K562 (cell line): ENCODE data around the gene SEC61A2. TPM values are rescaled to one million over a fixed set of nuclear protein-coding genes. Genes with fewer than 3 reads are reported as not detected.

Experiments used
- ATAC-seq: fragments of 200-7000 bp; cut with Tn5 transposase; 3 replicates; pipeline ENCODE4 v1.9.1; 2020; ENCODE audit warnings: moderate library complexity
- BruUV-seq: library from RNA; stranded (reverse); fragments of 400-500 nt; replicated peaks from 2 replicates; lab custom pipeline; 2021; lab: Mats Ljungman, UMichigan
- CTCF ChIA-PET: fragments of 300-600 bp; formaldehyde crosslinking; extraction: SDS; loops from one replicate; lab custom pipeline; 2021; ENCODE audit warnings: low intra/inter-chr PET ratio; lab: Yijun Ruan, JAX
- POLR2A ChIA-PET: fragments of 300-600, 350-650 bp; sonication (Branson Sonifier 250); formaldehyde crosslinking; extraction: SDS; loops from one replicate; lab custom pipeline; 2021; ENCODE audit warnings: antibody characterized with exemption, inconsistent platforms; lab: Yijun Ruan, JAX
- DNase-seq, 4 experiments: peaks; one replicate each; pipeline versions ENCODE4 v3.0.0 to v3.0.0-alpha.2; 2011 to 2018; ENCODE audit warnings: low spot score in 3 of 4, mixed read lengths in 3 of 4; ENCODE audit errors: extremely low read depth in 1 of 4
- FAIRE-seq: peaks from 2 replicates; lab custom pipeline; 2011; peaks lifted over from hg19 to GRCh38; lab: Jason Lieb, UNC
- H2AFZ ChIP-seq: 2 replicates; pipeline ENCODE4 v1.6.0; 2011; ENCODE audit warnings: low read depth, low read length, control low read depth, inconsistent platforms
- H3K27ac ChIP-seq: fragments of 200-600 bp; 3 replicates; pipeline ENCODE4 v1.8.0; 2011; ENCODE audit warnings: low read depth, mild to moderate bottlenecking, control low read depth, inconsistent platforms, low read length, moderate library complexity, mixed read lengths; ENCODE audit errors: extremely low read depth
- H3K27me3 ChIP-seq, 2 experiments: fragments of 300-600 bp in 1 of 2; 2 replicates in 1 of 2; 3 replicates in 1 of 2; pipeline versions ENCODE4 v1.6.0 to v1.8.0; 2011; ENCODE audit warnings: inconsistent platforms in 2 of 2, low read length in 2 of 2, mild to moderate bottlenecking in 1 of 2, mixed read lengths in 1 of 2, moderate library complexity in 1 of 2; ENCODE audit not compliant: control insufficient read depth in 2 of 2, insufficient read depth in 2 of 2
- H3K36me3 ChIP-seq: fragments of 300-600 bp; 3 replicates; pipeline ENCODE4 v1.8.0; 2011; ENCODE audit warnings: mild to moderate bottlenecking, low read length, inconsistent platforms; ENCODE audit not compliant: control insufficient read depth, insufficient read depth
- H3K4me1 ChIP-seq, 2 experiments: fragments of 200-600 bp in 1 of 2; replicated peaks in 1 of 2; 2 replicates in 1 of 2; 3 replicates in 1 of 2; pipeline versions ENCODE4 v1.5.1 to v1.8.0; 2011; ENCODE audit warnings: inconsistent platforms in 2 of 2, low read length in 2 of 2, mild to moderate bottlenecking in 1 of 2, mixed read lengths in 1 of 2, moderate library complexity in 1 of 2; ENCODE audit not compliant: control insufficient read depth in 2 of 2, insufficient read depth in 2 of 2
- H3K4me2 ChIP-seq: 2 replicates; pipeline ENCODE4 v1.6.1; 2011; ENCODE audit warnings: low read length, control low read depth, inconsistent platforms, mixed read lengths; ENCODE audit not compliant: insufficient read depth
- H3K4me3 ChIP-seq: fragments of 200-600 bp; sonication (generic), shearing (Covaris generic); 2 replicates; pipeline ENCODE4 v1.5.1; 2016; ENCODE audit warnings: control low read depth, inconsistent platforms
- H3K79me2 ChIP-seq: fragments of 200-600 bp; 3 replicates; pipeline ENCODE4 v1.8.0; 2011; ENCODE audit warnings: low read length, inconsistent platforms; ENCODE audit not compliant: control insufficient read depth, insufficient read depth
- H3K9ac ChIP-seq, 2 experiments: 2 replicates each; pipeline versions ENCODE4 v1.6.0 to v1.6.1; 2011; ENCODE audit warnings: low read depth in 2 of 2, low read length in 2 of 2, control low read depth in 1 of 2, inconsistent platforms in 1 of 2, mild to moderate bottlenecking in 1 of 2, mixed read lengths in 1 of 2; ENCODE audit not compliant: insufficient read depth in 1 of 2
- H3K9me1 ChIP-seq: one replicate; pipeline ENCODE4 v1.6.0; 2011; ENCODE audit warnings: inconsistent platforms, mild to moderate bottlenecking, low read length, moderate library complexity; ENCODE audit not compliant: control insufficient read depth, insufficient read depth
- H3K9me3 ChIP-seq: replicated peaks from 2 replicates; pipeline ENCODE4 v1.5.1; 2011; ENCODE audit warnings: low read depth, low read length, inconsistent platforms; ENCODE audit not compliant: control insufficient read depth, insufficient read depth
- H4K20me1 ChIP-seq: replicated peaks from 2 replicates; pipeline ENCODE4 v1.6.1; 2011; ENCODE audit warnings: low read length, inconsistent platforms, mixed read lengths; ENCODE audit not compliant: control insufficient read depth, insufficient read depth
- CBX8 ChIP-seq: fragments of 200-600 bp; sonication (generic); IDR thresholded peaks from 2 replicates; pipeline ENCODE4 v1.6.1; 2012; ENCODE audit warnings: borderline replicate concordance, mixed run types, low read depth, mild to moderate bottlenecking, moderate library complexity, mixed read lengths, low read length, control low read depth, inconsistent platforms; ENCODE audit not compliant: poor library complexity, severe bottlenecking; ENCODE audit errors: extremely low read depth
- GTF2E2 ChIP-seq: fragments of 200-800 bp; sonication (Bioruptor generic); IDR thresholded peaks from 2 replicates; pipeline ENCODE4 v1.6.1; 2016; ENCODE audit warnings: missing genetic modification characterization, missing compliant biosample characterization
- HES1 ChIP-seq: fragments of 450-650 bp; IDR thresholded peaks from 2 replicates; pipeline ENCODE4 v1.6.1; 2016; ENCODE audit warnings: low read depth, mild to moderate bottlenecking, moderate library complexity
- KAT8 ChIP-seq: fragments of 450-650 bp; IDR thresholded peaks from 2 replicates; pipeline ENCODE4 v1.6.1; 2016; ENCODE audit warnings: low read depth, mild to moderate bottlenecking
- MYNN ChIP-seq, 2 experiments: sonication (generic); formaldehyde crosslinking in 1 of 2; IDR thresholded peaks; 2 replicates each; pipeline versions ENCODE4 v1.5.0 to v1.6.1; 2016 to 2020; ENCODE audit warnings: antibody characterized with exemption in 1 of 2, missing genetic modification reagents in 1 of 2
- SNIP1 ChIP-seq: fragments of 450-650 bp; IDR thresholded peaks from 2 replicates; pipeline ENCODE4 v1.7.1; 2017; ENCODE audit warnings: low read depth, mild to moderate bottlenecking
- TAF9B ChIP-seq: fragments of 450-650 bp; IDR thresholded peaks from 2 replicates; pipeline ENCODE4 v1.6.1; 2018; ENCODE audit warnings: mild to moderate bottlenecking; ENCODE audit not compliant: partially characterized antibody
- WGBS: fragments of 100-300 bp; shearing (Covaris generic); methylation state at CpG from one replicate; pipeline ENCODE4 v1.1.6; 2016; ENCODE audit warnings: low coverage, mixed read lengths; ENCODE audit not compliant: insufficient coverage; ENCODE audit errors: missing lambda C conversion rate; 5-methylcytosine and 5-hydroxymethylcytosine counted together
- in situ Hi-C: fragments of 300-500 bp; cut with MboI; formaldehyde crosslinking; loops from 4 replicates; pipeline ENCODE4 v1.15.0; 2018; ENCODE audit warnings: inconsistent platforms, mixed read lengths
- intact Hi-C: fragments of 100-400 bp; cut with micrococcal nuclease; formaldehyde crosslinking; loops from 2 replicates; pipeline ENCODE4 v1.14.2; 2022
- polyA plus RNA-seq, 8 experiments: library from polyadenylated mRNA; depleted of rRNA in 4 of 8; stranded (reverse) in 5 of 8; unstranded in 3 of 8; fragments of >200 nt; fragmentation: Nextera tagmentation in 2 of 8; fragmentation: Illumina TruSeq in 1 of 8; extraction: Ambion mirVana in 2 of 8; extraction: Trizol in 1 of 8; gene quantifications; 2 replicates each; pipeline versions ENCODE4 v1.2.1 to v1.2.3, GENCODE V29; 2011 to 2014; ENCODE audit warnings: inconsistent platforms in 1 of 8, missing spikeins in 1 of 8
- total RNA-seq, 7 experiments: library from RNA; depleted of rRNA in 6 of 7; stranded (reverse); fragments of >200 nt in 6 of 7; fragmentation: Illumina TruSeq in 2 of 7; extraction: Trizol in 2 of 7; gene quantifications; 2 replicates each; pipeline versions ENCODE4 v1.2.1 to v1.2.3, GENCODE V29; 2011 to 2021; ENCODE audit warnings: low replicate concordance in 1 of 7
- TF ChIP-seq, protein P1 (sequence below): IDR thresholded peaks from 2 replicates; pipeline ENCODE4 v1.6.1; 2016; ENCODE audit warnings: missing genetic modification characterization, missing compliant biosample characterization
- TF ChIP-seq, protein P2 (sequence below): fragments of 450-650 bp; IDR thresholded peaks from 2 replicates; pipeline ENCODE4 v1.6.1; 2016; ENCODE audit warnings: missing biosample characterization, missing genetic modification characterization

SEC61A2 gene
- total and polyA plus RNA-seq, 9 of the 15 experiments (the other 6 are each of a cell fraction or from before 2014, with no cell fraction given): 1.2 to 9.7 (median 3.9) TPM

GRCh38 chr10:12205082-12205481, 75.6 kb downstream of the SEC61A2 start:
- H3K9ac ChIP-seq: no peak overlapping the region
- BruUV-seq: no TSS peak
- H3K27ac ChIP-seq: no peak overlapping the region
- no peaks in the 10 kb centered on the region for H4K20me1 ChIP-seq
- no peaks in the 10 kb centered on the region for H3K27me3 ChIP-seq
- H3K4me2 ChIP-seq: no peak overlapping the region
- H3K9me3 ChIP-seq: no peaks in the 10 kb centered on the region
- H3K4me3 ChIP-seq: no peak overlapping the region
- no peak overlapping the region for H2AFZ ChIP-seq
- peaks cover 75% of the 10 kb centered on the region for H3K36me3 ChIP-seq
- peaks cover 0 to 10% of the 10 kb centered on the region in 2 experiments; a peak in 3 of 5 replicates for H3K4me1 ChIP-seq
- in situ Hi-C loops: no loop called here
- no peak for DNase-seq
- no peak for FAIRE-seq
- peaks cover 56% of the 10 kb centered on the region for H3K79me2 ChIP-seq
- TF ChIP-seq SNIP1 (no peak), CBX8 (no peak), HES1 (no peak), MYNN (IDR thresholded peaks at IDR 0.05) (no peak), MYNN (CRISPR knock-in tag; IDR thresholded peaks at IDR 0.05) (no peak), GTF2E2 (tag) (no peak), KAT8 (no peak), TAF9B (no peak)
- TF ChIP-seq, protein P1, sequence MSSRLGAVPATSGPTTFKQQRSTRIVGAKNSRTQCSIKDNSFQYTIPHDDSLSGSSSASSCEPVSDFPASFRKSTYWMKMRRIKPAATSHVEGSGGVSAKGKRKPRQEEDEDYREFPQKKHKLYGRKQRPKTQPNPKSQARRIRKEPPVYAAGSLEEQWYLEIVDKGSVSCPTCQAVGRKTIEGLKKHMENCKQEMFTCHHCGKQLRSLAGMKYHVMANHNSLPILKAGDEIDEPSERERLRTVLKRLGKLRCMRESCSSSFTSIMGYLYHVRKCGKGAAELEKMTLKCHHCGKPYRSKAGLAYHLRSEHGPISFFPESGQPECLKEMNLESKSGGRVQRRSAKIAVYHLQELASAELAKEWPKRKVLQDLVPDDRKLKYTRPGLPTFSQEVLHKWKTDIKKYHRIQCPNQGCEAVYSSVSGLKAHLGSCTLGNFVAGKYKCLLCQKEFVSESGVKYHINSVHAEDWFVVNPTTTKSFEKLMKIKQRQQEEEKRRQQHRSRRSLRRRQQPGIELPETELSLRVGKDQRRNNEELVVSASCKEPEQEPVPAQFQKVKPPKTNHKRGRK (tag): no peak
- TF ChIP-seq, protein P2, sequence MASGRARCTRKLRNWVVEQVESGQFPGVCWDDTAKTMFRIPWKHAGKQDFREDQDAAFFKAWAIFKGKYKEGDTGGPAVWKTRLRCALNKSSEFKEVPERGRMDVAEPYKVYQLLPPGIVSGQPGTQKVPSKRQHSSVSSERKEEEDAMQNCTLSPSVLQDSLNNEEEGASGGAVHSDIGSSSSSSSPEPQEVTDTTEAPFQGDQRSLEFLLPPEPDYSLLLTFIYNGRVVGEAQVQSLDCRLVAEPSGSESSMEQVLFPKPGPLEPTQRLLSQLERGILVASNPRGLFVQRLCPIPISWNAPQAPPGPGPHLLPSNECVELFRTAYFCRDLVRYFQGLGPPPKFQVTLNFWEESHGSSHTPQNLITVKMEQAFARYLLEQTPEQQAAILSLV (tag): no peak
- CTCF ChIA-PET: no interaction called here
- H3K9me1 ChIP-seq: no peaks in the 10 kb centered on the region
- POLR2A ChIA-PET: no interaction called here
- no peak for ATAC-seq
- 57% methylated on average over 3 of the region's 3 CpGs for WGBS
- intact Hi-C loops: no loop called here
